Colonic mucosa (tissue), 4 donors: ENCODE data around the gene HEPH. TPM values are rescaled to one million over a fixed set of nuclear protein-coding genes. Genes with fewer than 3 reads are reported as not detected.
"Not testable (repeated sequence)": the region's sequence is repeated elsewhere in the genome, so short reads cannot be mapped to it uniquely, and the experiment has no call there.

Experiments
- DNase-seq: peaks from one replicate; pipeline ENCODE4 v3.0.0-alpha.2; 2020
- H3K27ac ChIP-seq: fragments of 200-600 bp; one replicate; pipeline ENCODE4 v1.8.0; 2021
- H3K27me3 ChIP-seq: fragments of 200-600 bp; one replicate; pipeline ENCODE4 v1.8.0; 2021
- H3K36me3 ChIP-seq: fragments of 200-600 bp; one replicate; pipeline ENCODE4 v1.8.0; 2021
- H3K4me1 ChIP-seq: fragments of 200-600 bp; one replicate; pipeline ENCODE4 v1.8.0; 2021; ENCODE audit warnings: mild to moderate bottlenecking
- H3K4me3 ChIP-seq: fragments of 200-600 bp; one replicate; pipeline ENCODE4 v1.8.0; 2021
- H3K9ac ChIP-seq, 2 donors: one replicate each; pipeline ENCODE4 v1.7.0; 2013; ENCODE audit warnings: control low read depth in 2 of 2, low read depth in 2 of 2, low read length in 2 of 2
- H3K9me3 ChIP-seq: fragments of 200-600 bp; one replicate; pipeline ENCODE4 v1.8.0; 2021
- intact Hi-C: fragments of 100-400 bp; cut with DNase I; formaldehyde crosslinking; loops from one replicate; pipeline ENCODE4 v1.14.1; 2022
- total RNA-seq, 2 donors: library from RNA; stranded (reverse); fragmentation: NEBNext Ultra II Directional in 1 of 2; extraction: Animal tissue kit (Norgen Biotek cat#: 25700) in 1 of 2; gene quantifications; one replicate each; pipeline ENCODE4 v1.2.1, GENCODE V29; 2021
- TF ChIP-seq, protein P1 (sequence below): fragments of 200-600 bp; IDR thresholded peaks from one replicate; pipeline ENCODE4 v1.8.0; 2022; ENCODE audit warnings: antibody characterized with exemption, mild to moderate bottlenecking
- donor health status: healthy.
- donor health status: DM: no; HTN: no; CAD: no.
- donor health status: DM: no; HTN: no; CAD: no.

HEPH gene
- total RNA-seq, 2 donors from 2014 or later = 143 to 236 TPM

DNA sequence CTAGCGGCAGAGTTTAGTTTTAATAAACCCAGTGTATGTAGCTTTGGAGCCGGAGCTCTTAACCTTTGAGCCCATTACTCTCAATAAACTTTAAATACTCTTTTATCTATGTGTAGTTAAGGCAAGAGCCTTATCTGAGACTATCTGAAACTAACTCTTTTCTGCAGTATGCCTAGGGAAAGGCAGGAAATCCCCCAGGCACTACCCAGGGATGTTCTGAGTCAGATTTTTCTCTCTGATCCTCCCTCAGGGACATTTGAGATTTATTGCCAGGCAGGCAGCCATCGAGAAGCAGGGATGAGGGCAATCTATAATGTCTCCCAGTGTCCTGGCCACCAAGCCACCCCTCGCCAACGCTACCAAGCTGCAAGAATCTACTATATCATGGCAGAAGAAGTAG, 39.1 kb downstream of the HEPH start:
- H3K4me3 ChIP-seq = no peak overlapping the region
- intact Hi-C loops = no loop called here
- H3K9ac ChIP-seq = no peak overlapping the region
- H3K9me3 ChIP-seq = no peaks in the 10 kb centered on the region
- DNase-seq = peak; percentile 25
- no peak overlapping the region for H3K27ac ChIP-seq
- H3K36me3 ChIP-seq = no peaks in the 10 kb centered on the region
- no peaks in the 10 kb centered on the region for H3K27me3 ChIP-seq
- TF ChIP-seq, protein P1, sequence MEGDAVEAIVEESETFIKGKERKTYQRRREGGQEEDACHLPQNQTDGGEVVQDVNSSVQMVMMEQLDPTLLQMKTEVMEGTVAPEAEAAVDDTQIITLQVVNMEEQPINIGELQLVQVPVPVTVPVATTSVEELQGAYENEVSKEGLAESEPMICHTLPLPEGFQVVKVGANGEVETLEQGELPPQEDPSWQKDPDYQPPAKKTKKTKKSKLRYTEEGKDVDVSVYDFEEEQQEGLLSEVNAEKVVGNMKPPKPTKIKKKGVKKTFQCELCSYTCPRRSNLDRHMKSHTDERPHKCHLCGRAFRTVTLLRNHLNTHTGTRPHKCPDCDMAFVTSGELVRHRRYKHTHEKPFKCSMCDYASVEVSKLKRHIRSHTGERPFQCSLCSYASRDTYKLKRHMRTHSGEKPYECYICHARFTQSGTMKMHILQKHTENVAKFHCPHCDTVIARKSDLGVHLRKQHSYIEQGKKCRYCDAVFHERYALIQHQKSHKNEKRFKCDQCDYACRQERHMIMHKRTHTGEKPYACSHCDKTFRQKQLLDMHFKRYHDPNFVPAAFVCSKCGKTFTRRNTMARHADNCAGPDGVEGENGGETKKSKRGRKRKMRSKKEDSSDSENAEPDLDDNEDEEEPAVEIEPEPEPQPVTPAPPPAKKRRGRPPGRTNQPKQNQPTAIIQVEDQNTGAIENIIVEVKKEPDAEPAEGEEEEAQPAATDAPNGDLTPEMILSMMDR = no peak
- H3K4me1 ChIP-seq = no peaks in the 10 kb centered on the region

DNA sequence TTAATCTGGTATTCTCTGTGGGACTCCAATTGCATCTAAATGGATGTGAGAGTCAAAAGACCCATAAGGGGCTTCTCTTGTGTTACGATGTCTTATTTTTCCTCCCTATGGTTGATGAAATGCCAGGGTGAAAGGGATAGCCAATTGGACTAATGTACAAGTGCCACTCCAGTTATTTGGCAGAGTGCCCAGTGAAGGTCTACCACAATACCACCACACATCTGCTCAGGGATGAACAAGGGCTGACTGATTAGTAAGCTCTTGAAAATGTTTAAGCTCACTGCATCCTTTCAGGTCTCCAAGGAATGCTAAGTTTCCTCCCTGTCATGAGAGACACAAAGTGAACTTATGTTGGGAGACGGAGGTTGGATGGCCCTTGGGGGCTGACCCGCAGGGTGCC, 57.8 kb downstream of the HEPH start:
- intact Hi-C loops = no loop called here
- Histone ChIP-seq H3K27ac (no peak overlapping the region), H3K9me3 (no peaks in the 10 kb centered on the region), H3K4me1 (no peaks in the 10 kb centered on the region), H3K4me3 (no peak overlapping the region), H3K36me3 (no peaks in the 10 kb centered on the region), H3K27me3 (no peaks in the 10 kb centered on the region), H3K9ac (no peak overlapping the region)
- no peak for DNase-seq
- TF ChIP-seq, protein P1 = no peak

DNA sequence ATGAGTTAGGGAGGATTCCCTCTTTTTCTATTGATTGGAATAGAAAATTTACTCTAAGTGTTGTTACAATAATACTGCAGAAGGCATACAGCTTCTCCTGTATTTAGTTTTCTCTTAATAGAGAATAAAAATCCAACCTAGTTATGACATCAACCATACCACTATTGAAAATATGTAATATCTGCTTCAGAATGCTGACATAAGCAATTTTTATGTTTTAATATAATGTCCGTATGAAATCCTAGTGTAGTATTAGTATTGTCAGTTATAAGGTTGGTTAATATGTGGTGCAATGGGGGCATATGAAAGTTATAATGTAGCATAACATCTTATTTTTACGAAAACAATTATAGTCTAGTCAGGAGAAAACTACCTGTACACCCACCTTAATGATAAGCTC, 68.2 kb downstream of the HEPH start:
- H3K27ac ChIP-seq = no peak overlapping the region
- H3K4me1 ChIP-seq = no peaks in the 10 kb centered on the region
- no peak overlapping the region for H3K4me3 ChIP-seq
- H3K9me3 ChIP-seq = no peaks in the 10 kb centered on the region
- H3K36me3 ChIP-seq = no peaks in the 10 kb centered on the region
- no peaks in the 10 kb centered on the region for H3K27me3 ChIP-seq
- no peak overlapping the region for H3K9ac ChIP-seq
- intact Hi-C loops = no loop called here
- no peak for DNase-seq
- TF ChIP-seq, protein P1 = no peak

DNA sequence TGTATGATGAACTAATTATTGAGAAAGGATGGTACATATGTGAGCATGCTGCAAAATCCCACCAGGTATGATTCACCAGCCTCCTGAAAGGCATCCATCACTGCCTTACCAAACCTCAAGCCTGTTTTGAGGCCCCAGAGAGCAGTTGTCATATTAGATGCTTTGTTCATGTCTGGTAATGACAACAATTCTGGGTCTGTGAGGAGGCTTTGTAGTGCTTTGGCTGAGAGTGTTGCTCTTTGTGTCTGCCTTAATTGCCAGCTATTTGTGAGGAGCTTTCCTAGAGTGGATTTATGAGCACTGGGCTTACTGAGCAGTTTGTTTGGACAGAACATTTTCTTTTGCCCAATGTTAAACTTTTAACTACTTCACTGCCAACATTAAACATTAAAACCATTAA, 69.2 kb downstream of the HEPH start:
- no peak for DNase-seq

DNA sequence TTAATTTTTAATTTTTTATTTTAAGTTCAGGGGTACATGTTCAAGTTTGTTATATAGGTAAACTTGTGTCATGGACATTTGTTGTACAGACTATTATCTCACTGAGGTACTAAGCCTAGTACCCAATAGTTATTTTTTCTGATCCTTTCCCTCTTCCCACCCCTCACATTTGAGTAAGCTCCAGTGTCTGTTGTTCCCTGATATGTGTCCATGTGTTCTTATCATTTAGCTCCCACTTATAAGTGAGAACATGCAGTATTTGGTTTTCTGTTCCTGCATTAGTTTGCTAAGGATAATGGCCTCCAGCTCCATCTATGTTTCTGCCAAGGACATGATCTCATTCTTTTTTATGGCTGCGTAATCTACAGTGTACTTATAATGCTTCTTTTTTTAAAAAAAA, 69.9 kb downstream of the HEPH start:
- H3K27ac ChIP-seq, H3K9ac ChIP-seq, intact Hi-C loops, H3K4me1 ChIP-seq, H3K9me3 ChIP-seq, H3K36me3 ChIP-seq, H3K27me3 ChIP-seq, DNase-seq, H3K4me3 ChIP-seq: not testable (repeated sequence)

More for the DNA sequence above, 69.2 kb downstream of the HEPH start:
- intact Hi-C loops = no loop called here
- Histone ChIP-seq H3K27me3 (no peaks in the 10 kb centered on the region), H3K4me3 (no peak overlapping the region), H3K27ac (no peak overlapping the region), H3K9me3 (no peaks in the 10 kb centered on the region), H3K36me3 (no peaks in the 10 kb centered on the region), H3K4me1 (no peaks in the 10 kb centered on the region), H3K9ac (no peak overlapping the region)
- TF ChIP-seq, protein P1 = no peak

DNA sequence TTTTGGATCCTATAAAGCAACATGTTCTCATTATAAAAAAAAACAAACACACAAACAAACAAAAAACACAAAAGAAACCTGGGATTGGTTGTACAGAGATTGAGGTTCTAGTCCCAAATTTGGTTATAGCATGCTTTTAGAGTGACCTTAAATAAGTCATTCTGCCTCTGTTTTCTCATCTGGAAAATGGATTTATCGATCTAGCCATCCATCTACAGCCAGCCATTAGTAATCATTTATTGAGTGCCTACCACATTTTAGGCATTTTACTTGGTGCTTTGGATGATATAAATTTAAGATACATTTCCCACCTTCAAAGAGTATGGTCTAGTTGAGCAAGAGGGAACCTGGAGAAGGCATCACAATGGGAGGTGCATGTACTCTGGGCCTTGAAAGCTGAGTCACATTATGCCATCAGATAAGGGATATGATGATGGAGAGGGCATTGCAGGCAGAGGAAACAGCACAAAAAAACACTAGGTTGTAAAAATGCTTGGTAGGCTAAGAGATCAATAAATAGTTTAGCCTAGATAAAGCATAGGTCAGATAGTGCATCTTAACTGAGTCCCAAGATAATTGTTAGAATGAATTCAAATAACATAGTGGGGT, 91.4 kb downstream of the HEPH start:
- TF ChIP-seq, protein P1 = no peak
- Histone ChIP-seq H3K27me3 (no peaks in the 10 kb centered on the region), H3K9me3 (no peaks in the 10 kb centered on the region), H3K36me3 (no peaks in the 10 kb centered on the region), H3K4me3 (no peak overlapping the region), H3K27ac (no peak overlapping the region), H3K4me1 (no peaks in the 10 kb centered on the region), H3K9ac (no peak overlapping the region)
- DNase-seq = no peak
- intact Hi-C loops = no loop called here
